Dedifferentiated amniotic fluid mesenchymal stem cell (primary cell): ENCODE measurements around the gene ZC2HC1C.
A peak's percentile ranks its signal among the peaks of the same experiment; 100 is the strongest.
"Not testable (repeated sequence)": the region's sequence is repeated elsewhere in the genome, so short reads cannot be mapped to it uniquely, and the experiment has no call there.

ENCODE experiments used
- DNase-seq: peaks from one replicate; pipeline ENCODE4 v3.0.0-alpha.2; 2016; ENCODE audit errors: extremely low spot score

ZC2HC1C gene

GRCh38 chr14:75091251-75091650 is 21.8 kb downstream of the ZC2HC1C start:
- no peak for DNase-seq

GRCh38 chr14:75092698-75093097 is 23.3 kb downstream of the ZC2HC1C start:
- DNase-seq = no peak

- no peak for DNase-seq
Measured at GRCh38 chr14:75094896-75095295, 25.5 kb downstream of the ZC2HC1C start.

- no peak for DNase-seq
Measured at GRCh38 chr14:75095690-75096089, 26.2 kb downstream of the ZC2HC1C start.

- no peak for DNase-seq
Measured at GRCh38 chr14:75096959-75097358, 27.5 kb downstream of the ZC2HC1C start.

GRCh38 chr14:75098212-75098611 is 28.8 kb downstream of the ZC2HC1C start:
- DNase-seq = no peak

GRCh38 chr14:75098682-75099081 is 29.2 kb downstream of the ZC2HC1C start:
- DNase-seq = no peak

- no peak for DNase-seq
Measured at GRCh38 chr14:75101491-75101890, 32.0 kb downstream of the ZC2HC1C start.

- DNase-seq = no peak
Measured at GRCh38 chr14:75107186-75107585, 37.7 kb downstream of the ZC2HC1C start.

GRCh38 chr14:75109877-75110276 is 40.4 kb downstream of the ZC2HC1C start:
- no peak for DNase-seq

- no peak for DNase-seq
Measured at GRCh38 chr14:75113932-75114539, 44.6 kb downstream of the ZC2HC1C start.

- no peak for DNase-seq
Measured at GRCh38 chr14:75119056-75119455, 49.6 kb downstream of the ZC2HC1C start.

- no peak for DNase-seq
Measured at GRCh38 chr14:75120541-75121291, 51.3 kb downstream of the ZC2HC1C start.

- no peak for DNase-seq
Measured at GRCh38 chr14:75121552-75121951, 52.1 kb downstream of the ZC2HC1C start.

GRCh38 chr14:75123991-75124390 is 54.5 kb downstream of the ZC2HC1C start:
- DNase-seq = no peak

GRCh38 chr14:75125617-75126016 is 56.2 kb downstream of the ZC2HC1C start:
- peak; percentile 44 for DNase-seq

- DNase-seq = no peak
Measured at GRCh38 chr14:75126121-75126544, 56.7 kb downstream of the ZC2HC1C start.

GRCh38 chr14:75126679-75127473 is 57.4 kb downstream of the ZC2HC1C start, which contains the start of gene NEK9:
Gene NEK9, minus strand, starts transcription at chr14:75127048. Its CDS starts 127 bp downstream, at chr14:75126921.
- peak; percentile 74 for DNase-seq

- not testable (repeated sequence) for DNase-seq
Measured at GRCh38 chr14:75127474-75127820, 58.0 kb downstream of the ZC2HC1C start.

GRCh38 chr14:75127903-75128595 is 58.6 kb downstream of the ZC2HC1C start:
- no peak for DNase-seq

- DNase-seq = no peak
Measured at GRCh38 chr14:75128596-75128990, 59.2 kb downstream of the ZC2HC1C start.
